Measurements from ENCODE around the gene PRKCE.

Gene PRKCE

GRCh38 chr2:46163804-46164528, 512.5 kb downstream of the PRKCE start:
- DNase-seq, result no peak

- DNase-seq, result no peak
Observed at GRCh38 chr2:46164529-46165301, 513.2 kb downstream of the PRKCE start.

GRCh38 chr2:46165916-46166315, 514.4 kb downstream of the PRKCE start:
- no peak for DNase-seq

GRCh38 chr2:46167406-46167805, 515.9 kb downstream of the PRKCE start:
- DNase-seq, result no peak

GRCh38 chr2:46167924-46168323, 516.4 kb downstream of the PRKCE start:
- DNase-seq, result no peak

- no peak for DNase-seq
Observed at GRCh38 chr2:46169467-46169866, 518.0 kb downstream of the PRKCE start.

GRCh38 chr2:46170026-46170425, 518.6 kb downstream of the PRKCE start:
- DNase-seq, result no peak

- no peak for DNase-seq
Observed at GRCh38 chr2:46170611-46171350, 519.3 kb downstream of the PRKCE start.

GRCh38 chr2:46171411-46171953, 520.0 kb downstream of the PRKCE start:
- DNase-seq, result no peak

GRCh38 chr2:46171996-46172546, 520.6 kb downstream of the PRKCE start:
- DNase-seq, result no peak

GRCh38 chr2:46173030-46173429, 521.6 kb downstream of the PRKCE start:
- no peak for DNase-seq

- DNase-seq, result no peak
Observed at GRCh38 chr2:46173636-46174250, 522.3 kb downstream of the PRKCE start.

- no peak for DNase-seq
Observed at GRCh38 chr2:46174345-46175170, 523.1 kb downstream of the PRKCE start.

- DNase-seq, result no peak
Observed at GRCh38 chr2:46175419-46175818, 523.9 kb downstream of the PRKCE start.

- no peak for DNase-seq
Observed at GRCh38 chr2:46177461-46178089, 526.1 kb downstream of the PRKCE start.

- DNase-seq, result peak; percentile 73
Observed at GRCh38 chr2:46179037-46179621, 527.7 kb downstream of the PRKCE start.

- DNase-seq, result no peak
Observed at GRCh38 chr2:46180189-46180588, 528.7 kb downstream of the PRKCE start.

GRCh38 chr2:46181306-46181705, 529.8 kb downstream of the PRKCE start:
- no peak for DNase-seq

- DNase-seq, result no peak
Observed at GRCh38 chr2:46181789-46182530, 530.5 kb downstream of the PRKCE start.

- no peak for DNase-seq
Observed at GRCh38 chr2:46183426-46183825, 532.0 kb downstream of the PRKCE start.

Measured in CD4-positive, alpha-beta T cell treated with Interleukin-15 for 1 hour (primary cell).